MCF 10A (cell line): ENCODE results near the gene EPHB6. TPM values are rescaled to one million over a fixed set of nuclear protein-coding genes. Genes with fewer than 3 reads are reported as not detected.

Source experiments
- BruUV-seq: library from RNA; stranded (reverse); fragments of 400-500 nt; replicated peaks from 2 replicates; lab custom pipeline; 2021; lab: Mats Ljungman, UMichigan
- CTCF ChIA-PET: fragments of 300-600 bp; sonication (Branson Sonifier 250); formaldehyde crosslinking; extraction: SDS; loops from one replicate; lab custom pipeline; 2021; ENCODE audit warnings: antibody characterized with exemption, inconsistent platforms; lab: Yijun Ruan, JAX
- POLR2A ChIA-PET: fragments of 300-600, 350-650 bp; sonication (Branson Sonifier 250); formaldehyde crosslinking; extraction: SDS; loops from one replicate; lab custom pipeline; 2020; ENCODE audit warnings: antibody characterized with exemption, inconsistent platforms; lab: Yijun Ruan, JAX
- DNase-seq: peaks from one replicate; pipeline ENCODE4 v3.0.0-alpha.2; 2018; ENCODE audit not compliant: unreplicated experiment
- H3K27ac Mint-ChIP-seq: one replicate; pipeline ENCODE4 v1.8.0; 2022; ENCODE audit warnings: mild to moderate bottlenecking, low read depth, mixed read lengths; ENCODE audit not compliant: unreplicated experiment
- H3K27me3 Mint-ChIP-seq: one replicate; pipeline ENCODE4 v1.8.0; 2022; ENCODE audit warnings: mixed read lengths; ENCODE audit not compliant: insufficient read depth, unreplicated experiment
- H3K36me3 Mint-ChIP-seq: one replicate; pipeline ENCODE4 v1.8.0; 2022; ENCODE audit warnings: mild to moderate bottlenecking, moderate library complexity, mixed read lengths; ENCODE audit not compliant: insufficient read depth, unreplicated experiment
- H3K4me1 Mint-ChIP-seq: one replicate; pipeline ENCODE4 v1.8.0; 2022; ENCODE audit warnings: mixed read lengths; ENCODE audit not compliant: insufficient read depth, unreplicated experiment
- H3K4me3 Mint-ChIP-seq: one replicate; pipeline ENCODE4 v1.8.0; 2022; ENCODE audit warnings: mild to moderate bottlenecking, moderate library complexity, mixed read lengths; ENCODE audit not compliant: unreplicated experiment
- H3K9me3 Mint-ChIP-seq: one replicate; pipeline ENCODE4 v1.8.0; 2022; ENCODE audit warnings: mixed read lengths; ENCODE audit not compliant: unreplicated experiment
- CTCF ChIP-seq: fragments of 200-600 bp; IDR thresholded peaks from one replicate; pipeline ENCODE4 v1.8.0; 2022; ENCODE audit warnings: antibody characterized with exemption, mild to moderate bottlenecking; ENCODE audit not compliant: unreplicated experiment
- intact Hi-C: fragments of 100-400 bp; cut with micrococcal nuclease; formaldehyde crosslinking; loops from 2 replicates; pipeline ENCODE4 v1.14.1; 2022
- total RNA-seq: library from RNA; stranded (reverse); gene quantifications from 2 replicates; pipeline ENCODE4 v1.2.3, GENCODE V29; 2022

The EPHB6 gene
- total RNA-seq, 1 experiment from 2014 or later, result 1.4 TPM

DNA sequence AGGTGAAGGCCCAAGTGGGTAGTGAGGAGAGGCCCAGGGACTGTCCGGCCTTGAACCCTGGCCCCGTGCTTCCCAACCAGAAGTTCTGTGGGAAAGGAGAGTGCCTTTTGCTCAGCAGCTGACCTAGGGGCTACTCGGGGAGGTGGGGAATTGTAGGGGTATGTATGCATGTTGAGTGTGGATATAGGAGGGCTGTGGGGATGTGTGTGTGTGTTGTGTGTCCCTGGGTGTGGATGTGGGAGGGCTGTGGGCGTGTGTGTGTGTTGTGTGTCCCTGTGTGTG is 12.2 kb downstream of the EPHB6 start:
- no peak for DNase-seq

DNA sequence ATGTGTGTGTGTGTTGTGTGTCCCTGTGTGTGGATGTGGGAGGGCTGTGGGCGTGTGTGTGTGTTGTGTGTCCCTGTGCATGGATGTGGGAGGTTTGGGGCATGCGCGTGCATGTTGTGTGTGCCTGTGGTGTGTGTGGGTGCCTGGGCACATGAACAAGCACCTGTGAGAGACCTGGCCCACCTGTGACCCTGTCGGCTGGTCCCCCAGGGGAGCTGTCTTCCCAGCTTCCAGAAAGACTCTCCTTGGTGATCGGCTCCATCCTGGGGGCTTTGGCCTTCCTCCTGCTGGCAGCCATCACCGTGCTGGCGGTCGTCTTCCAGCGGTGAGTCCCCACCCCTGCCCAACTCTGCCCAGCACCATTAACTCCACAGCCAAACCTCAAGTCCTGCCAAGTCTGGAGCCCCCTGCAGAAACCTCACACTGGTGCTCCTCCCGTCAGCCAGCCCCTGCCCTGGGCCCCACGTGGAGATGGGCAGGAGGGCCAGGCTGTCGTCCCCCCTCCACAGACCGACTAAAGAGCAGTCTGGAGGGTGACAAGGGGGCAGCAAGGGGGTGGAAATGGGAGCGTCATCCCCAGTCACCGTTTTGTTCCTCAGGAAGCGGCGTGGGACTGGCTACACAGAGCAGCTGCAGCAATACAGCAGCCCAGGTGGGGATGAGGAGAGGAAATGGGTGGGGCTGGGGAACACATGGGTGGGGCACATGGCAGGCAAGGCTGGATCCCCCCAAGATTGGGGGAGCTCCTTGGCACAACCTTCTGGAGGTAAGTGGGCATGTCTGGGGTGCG is 12.7 kb downstream of the EPHB6 start:
- H3K9me3 Mint-ChIP-seq, result no peaks in the 10 kb centered on the region
- intact Hi-C loops, result no loop called here
- BruUV-seq, result no TSS peak
- H3K4me1 Mint-ChIP-seq, result peaks cover 5% of the 10 kb centered on the region
- no peak for DNase-seq
- no peaks in the 10 kb centered on the region for H3K36me3 Mint-ChIP-seq
- no peak for TF ChIP-seq CTCF
- POLR2A ChIA-PET, result no interaction called here
- H3K4me3 Mint-ChIP-seq, result no peak overlapping the region
- CTCF ChIA-PET, result interaction anchor here (0.6 to 7.8 kb wide), 21 partner anchors 12 to 353 kb away, joined by 3 to 86 read pairs (median 5); partner anchors contain the start of genes EPHB6 and TAS2R40
- H3K27ac Mint-ChIP-seq, result no peak overlapping the region
- H3K27me3 Mint-ChIP-seq, result peaks cover 11% of the 10 kb centered on the region

More for the DNA sequence above, 12.2 kb downstream of the EPHB6 start:
- no TSS peak for BruUV-seq
- peaks cover 17% of the 10 kb centered on the region for H3K27me3 Mint-ChIP-seq
- TF ChIP-seq CTCF, result no peak
- no peaks in the 10 kb centered on the region for H3K9me3 Mint-ChIP-seq
- H3K36me3 Mint-ChIP-seq, result no peaks in the 10 kb centered on the region
- intact Hi-C loops, result no loop called here
- H3K4me3 Mint-ChIP-seq, result no peak overlapping the region
- H3K4me1 Mint-ChIP-seq, result peaks cover 5% of the 10 kb centered on the region
- ChIA-PET POLR2A (no interaction called here), CTCF (interaction anchor here (0.6 to 7.8 kb wide), 29 partner anchors 8 to 526 kb away, joined by 3 to 86 read pairs (median 5); partner anchors contain the start of genes EPHB6 and TAS2R40)
- H3K27ac Mint-ChIP-seq, result no peak overlapping the region

DNA sequence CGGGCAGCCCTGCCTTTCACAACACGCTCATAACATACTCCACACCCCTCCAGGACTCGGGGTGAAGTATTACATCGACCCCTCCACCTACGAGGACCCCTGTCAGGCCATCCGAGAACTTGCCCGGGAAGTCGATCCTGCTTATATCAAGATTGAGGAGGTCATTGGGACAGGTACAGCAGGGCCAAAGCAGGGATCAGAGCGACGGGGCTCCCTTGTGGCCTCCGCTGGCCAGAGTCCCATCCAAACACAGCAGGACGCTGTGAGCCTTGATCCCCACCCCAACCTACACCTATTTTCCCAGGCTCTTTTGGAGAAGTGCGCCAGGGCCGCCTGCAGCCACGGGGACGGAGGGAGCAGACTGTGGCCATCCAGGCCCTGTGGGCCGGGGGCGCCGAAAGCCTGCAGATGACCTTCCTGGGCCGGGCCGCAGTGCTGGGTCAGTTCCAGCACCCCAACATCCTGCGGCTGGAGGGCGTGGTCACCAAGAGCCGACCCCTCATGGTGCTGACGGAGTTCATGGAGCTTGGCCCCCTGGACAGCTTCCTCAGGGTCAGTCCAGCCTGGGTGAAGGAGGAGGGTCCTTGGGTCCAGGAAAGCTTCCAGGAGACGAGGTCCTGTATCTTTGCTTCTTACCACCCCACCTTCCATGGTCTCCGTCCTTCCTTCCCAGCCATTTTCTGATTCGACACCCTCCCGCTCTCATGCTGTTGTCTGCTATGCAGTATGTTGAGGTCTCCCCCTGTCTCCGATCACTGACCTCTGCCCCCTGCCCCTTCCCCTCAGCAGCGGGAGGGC is 13.5 kb downstream of the EPHB6 start:
- intact Hi-C loops, result no loop called here
- Mint-ChIP-seq H3K36me3 (no peaks in the 10 kb centered on the region), H3K27ac (no peak overlapping the region), H3K27me3 (peaks cover 3% of the 10 kb centered on the region), H3K4me3 (no peak overlapping the region), H3K9me3 (no peaks in the 10 kb centered on the region), H3K4me1 (peaks cover 5% of the 10 kb centered on the region)
- no peak for DNase-seq
- TF ChIP-seq CTCF, result no peak
- CTCF ChIA-PET, result interaction anchor here (1.1 to 7.8 kb wide), 5 partner anchors 12 to 136 kb away, joined by 3 to 86 read pairs (median 5); partner anchors contain the start of gene EPHB6
- BruUV-seq, result no TSS peak
- POLR2A ChIA-PET, result no interaction called here

GRCh38 chr7:142868986-142869415 is 14.1 kb downstream of the EPHB6 start:
- no peaks in the 10 kb centered on the region for H3K9me3 Mint-ChIP-seq
- no peak for TF ChIP-seq CTCF
- ChIA-PET POLR2A (no interaction called here), CTCF (interaction anchor here (0.8 to 4.9 kb wide), 5 partner anchors 12 to 346 kb away, joined by 3 to 45 read pairs (median 5); partner anchors contain the start of gene EPHB6)
- peaks cover 5% of the 10 kb centered on the region for H3K4me1 Mint-ChIP-seq
- no peaks in the 10 kb centered on the region for H3K36me3 Mint-ChIP-seq
- no peak for DNase-seq
- no peak overlapping the region for H3K4me3 Mint-ChIP-seq
- H3K27ac Mint-ChIP-seq, result no peak overlapping the region
- H3K27me3 Mint-ChIP-seq, result no peaks in the 10 kb centered on the region
- intact Hi-C loops, result no loop called here
- BruUV-seq, result no TSS peak
